ENCODE measurements around the gene KIFC3. TPM values are rescaled to one million over a fixed set of nuclear protein-coding genes. Genes with fewer than 3 reads are reported as not detected.

KIFC3 gene
- total and polyA plus RNA-seq, 2 donors (not counting 1 experiment from before 2014, with no cell fraction given) = 13.8 to 44.9 TPM

- no peaks in the 10 kb centered on the region for H3K9me3 ChIP-seq (ENCODE audit: control insufficient read depth, insufficient read depth, low read depth, low read length)
- no peaks in the 10 kb centered on the region for H3K79me2 ChIP-seq (ENCODE audit: control insufficient read depth, insufficient read depth, low read length)
- no peak overlapping the region for H3K4me3 ChIP-seq (replicated peaks in 1 of 4; ENCODE audit: control extremely low read depth in 1 of 4, insufficient read depth in 1 of 4, low read depth in 3 of 4, low read length in 4 of 4)
- no peak for DNase-seq (ENCODE audit: low read depth in 2 of 2)
- no peak overlapping the region for H2AFZ ChIP-seq (ENCODE audit: low read length)
- peaks cover 15% of the 10 kb centered on the region for H3K27me3 ChIP-seq (ENCODE audit: control insufficient read depth, insufficient read depth, low read length)
- TF ChIP-seq CTCF (conservative IDR thresholded peaks at IDR 0.05 in 1 of 2, IDR thresholded peaks at IDR 0.05 in 1 of 2; ENCODE audit: low read depth in 1 of 2, low read length in 2 of 2) = no peak
- no peaks in the 10 kb centered on the region for H3K36me3 ChIP-seq (ENCODE audit: control insufficient read depth, insufficient read depth, low read length)
- H3K9ac ChIP-seq (ENCODE audit: insufficient read depth, low read length) = no peak overlapping the region
- no peak overlapping the region for H3K27ac ChIP-seq (ENCODE audit: insufficient read depth, low read length)
- H4K20me1 ChIP-seq (ENCODE audit: control insufficient read depth, extremely low read depth, insufficient read depth, low read length) = no peaks in the 10 kb centered on the region
- no peak overlapping the region for H3K4me2 ChIP-seq (ENCODE audit: extremely low read depth, insufficient read depth, low read length)
- H3K4me1 ChIP-seq (ENCODE audit: control insufficient read depth, extremely low read depth, insufficient read depth, low read length) = peaks cover 2% of the 10 kb centered on the region
These were observed 26.2 kb upstream of the KIFC3 start for GRCh38 chr16:57828272-57829161.

- Histone ChIP-seq H3K4me3 (replicated peaks in 1 of 4; ENCODE audit: control extremely low read depth in 1 of 4, insufficient read depth in 1 of 4, low read depth in 3 of 4, low read length in 4 of 4) (no peak overlapping the region), H3K9ac (ENCODE audit: insufficient read depth, low read length) (no peak overlapping the region), H3K4me2 (ENCODE audit: extremely low read depth, insufficient read depth, low read length) (no peak overlapping the region), H3K36me3 (ENCODE audit: control insufficient read depth, insufficient read depth, low read length) (no peaks in the 10 kb centered on the region), H3K9me3 (ENCODE audit: control insufficient read depth, insufficient read depth, low read depth, low read length) (no peaks in the 10 kb centered on the region), H2AFZ (ENCODE audit: low read length) (no peak overlapping the region), H3K27ac (ENCODE audit: insufficient read depth, low read length) (no peak overlapping the region), H3K4me1 (ENCODE audit: control insufficient read depth, extremely low read depth, insufficient read depth, low read length) (peaks cover 2% of the 10 kb centered on the region), H3K79me2 (ENCODE audit: control insufficient read depth, insufficient read depth, low read length) (no peaks in the 10 kb centered on the region), H4K20me1 (ENCODE audit: control insufficient read depth, extremely low read depth, insufficient read depth, low read length) (no peaks in the 10 kb centered on the region), H3K27me3 (ENCODE audit: control insufficient read depth, insufficient read depth, low read length) (peaks cover 15% of the 10 kb centered on the region)
- DNase-seq (ENCODE audit: low read depth in 2 of 2) = peak in 1 of 2 donors; percentile 51
- TF ChIP-seq EZH2 (IDR thresholded peaks at IDR 0.05; ENCODE audit: low read length, missing control alignments) (no peak), CTCF (conservative IDR thresholded peaks at IDR 0.05 in 1 of 2, IDR thresholded peaks at IDR 0.05 in 1 of 2; ENCODE audit: low read depth in 1 of 2, low read length in 2 of 2) (no peak)
These were observed 24.7 kb upstream of the KIFC3 start for GRCh38 chr16:57826706-57827625.

- Histone ChIP-seq H3K79me2 (ENCODE audit: control insufficient read depth, insufficient read depth, low read length) (no peaks in the 10 kb centered on the region), H3K27me3 (ENCODE audit: control insufficient read depth, insufficient read depth, low read length) (peaks cover 15% of the 10 kb centered on the region), H3K36me3 (ENCODE audit: control insufficient read depth, insufficient read depth, low read length) (no peaks in the 10 kb centered on the region), H3K27ac (ENCODE audit: insufficient read depth, low read length) (no peak overlapping the region), H4K20me1 (ENCODE audit: control insufficient read depth, extremely low read depth, insufficient read depth, low read length) (no peaks in the 10 kb centered on the region), H3K9me3 (ENCODE audit: control insufficient read depth, insufficient read depth, low read depth, low read length) (no peaks in the 10 kb centered on the region), H3K4me1 (ENCODE audit: control insufficient read depth, extremely low read depth, insufficient read depth, low read length) (peaks cover 2% of the 10 kb centered on the region), H3K4me2 (ENCODE audit: extremely low read depth, insufficient read depth, low read length) (no peak overlapping the region), H3K4me3 (replicated peaks in 1 of 4; ENCODE audit: control extremely low read depth in 1 of 4, insufficient read depth in 1 of 4, low read depth in 3 of 4, low read length in 4 of 4) (no peak overlapping the region), H2AFZ (ENCODE audit: low read length) (no peak overlapping the region), H3K9ac (ENCODE audit: insufficient read depth, low read length) (no peak overlapping the region)
- no peak for TF ChIP-seq CTCF (conservative IDR thresholded peaks at IDR 0.05 in 1 of 2, IDR thresholded peaks at IDR 0.05 in 1 of 2; ENCODE audit: low read depth in 1 of 2, low read length in 2 of 2)
- TF ChIP-seq EZH2 (IDR thresholded peaks at IDR 0.05; ENCODE audit: low read length, missing control alignments) = no peak
- no peak for DNase-seq (ENCODE audit: low read depth in 2 of 2)
These were observed 23.8 kb upstream of the KIFC3 start for GRCh38 chr16:57826052-57826451.
